PC-9 (cell line): Measurements from ENCODE around the gene ASIC5. TPM values are rescaled to one million over a fixed set of nuclear protein-coding genes. Genes with fewer than 3 reads are reported as not detected.

ENCODE experiments used
- BruUV-seq: library from RNA; stranded (reverse); fragments of 400-500 nt; replicated peaks from 2 replicates; lab custom pipeline; 2021; lab: Mats Ljungman, UMichigan
- CTCF ChIA-PET: fragments of 300-600 bp; sonication (Branson Sonifier 250); formaldehyde crosslinking; loops from one replicate; lab custom pipeline; 2022; ENCODE audit warnings: antibody characterized with exemption; lab: Charles Lee
- POLR2A ChIA-PET: fragments of 300-600 bp; sonication (Branson Sonifier 250); formaldehyde crosslinking; loops from one replicate; lab custom pipeline; 2022; ENCODE audit warnings: antibody characterized with exemption; ENCODE audit not compliant: unreplicated experiment; lab: Charles Lee
- DNase-seq, 2 experiments: peaks; one replicate each; pipeline versions ENCODE4 v3.0.0 to v3.0.0-alpha.2; 2015 to 2022; ENCODE audit warnings: mixed read lengths in 1 of 2
- H2AFZ ChIP-seq: fragments of 200-600 bp; sonication (generic); 2 replicates; pipeline ENCODE4 v1.8.1; 2017; ENCODE audit warnings: antibody characterized with exemption
- H3F3A ChIP-seq: fragments of 200-600 bp; sonication (generic); 2 replicates; pipeline ENCODE4 v1.8.1; 2017; ENCODE audit warnings: antibody characterized with exemption, mild to moderate bottlenecking, low read depth; ENCODE audit not compliant: insufficient read depth
- H3K27ac ChIP-seq: fragments of 200-600 bp; sonication (generic); 2 replicates; pipeline ENCODE4 v1.6.1; 2016; ENCODE audit warnings: mixed run types
- H3K27me3 ChIP-seq: fragments of 200-600 bp; sonication (generic); 2 replicates; pipeline ENCODE4 v1.6.1; 2016; ENCODE audit warnings: low read depth, mixed run types; ENCODE audit not compliant: insufficient read depth
- H3K36me3 ChIP-seq: fragments of 200-600 bp; sonication (generic); 2 replicates; pipeline ENCODE4 v1.6.1; 2016; ENCODE audit warnings: low read depth, mixed run types
- H3K4me1 ChIP-seq: fragments of 200-600 bp; sonication (generic); replicated peaks from 2 replicates; pipeline ENCODE4 v1.6.1; 2016; ENCODE audit warnings: mixed run types; ENCODE audit not compliant: insufficient read depth
- H3K4me2 ChIP-seq: fragments of 200-600 bp; sonication (generic); 2 replicates; pipeline ENCODE4 v1.6.1; 2017; ENCODE audit warnings: mixed run types
- H3K4me3 ChIP-seq: fragments of 200-600 bp; sonication (generic); 2 replicates; pipeline ENCODE4 v1.6.1; 2016; ENCODE audit warnings: mixed run types
- H3K79me2 ChIP-seq: fragments of 200-600 bp; sonication (generic); 2 replicates; pipeline ENCODE4 v1.6.1; 2017; ENCODE audit warnings: low read depth, mixed run types
- H3K9me2 ChIP-seq: fragments of 200-600 bp; sonication (generic); 2 replicates; pipeline ENCODE4 v1.8.1; 2017; ENCODE audit warnings: mild to moderate bottlenecking; ENCODE audit not compliant: insufficient read depth
- H3K9me3 ChIP-seq: fragments of 200-600 bp; sonication (generic); 2 replicates; pipeline ENCODE4 v1.8.1; 2016; ENCODE audit warnings: low read depth; ENCODE audit not compliant: insufficient read depth
- H4K20me1 ChIP-seq: fragments of 200-600 bp; sonication (generic); 2 replicates; pipeline ENCODE4 v1.8.1; 2017; ENCODE audit not compliant: insufficient read depth
- EZH2 ChIP-seq: fragments of 200-600 bp; sonication (generic); IDR thresholded peaks from 2 replicates; pipeline ENCODE4 v1.8.0; 2017; ENCODE audit warnings: antibody characterized with exemption, low read depth
- intact Hi-C: fragments of 100-400 bp; cut with micrococcal nuclease; formaldehyde crosslinking; loops from one replicate; pipeline ENCODE4 v1.10.0; 2022; ENCODE audit not compliant: unreplicated experiment
- total RNA-seq: library from RNA; stranded (reverse); gene quantifications from 2 replicates; pipeline ENCODE4 v1.2.3, GENCODE V29; 2021
- TF ChIP-seq, protein P1 (sequence below): fragments of 200-600 bp; sonication (generic); conservative IDR thresholded peaks from 2 replicates; pipeline ENCODE4 v1.6.1; 2017; ENCODE audit warnings: mixed run types, antibody characterized with exemption, mild to moderate bottlenecking, moderate library complexity

Gene ASIC5
- total RNA-seq, 1 experiment from 2014 or later, result not detected

GRCh38 chr4:155795991-155796390 lies 70.1 kb downstream of the ASIC5 start:
- no peak for TF ChIP-seq EZH2
- TF ChIP-seq, protein P1, sequence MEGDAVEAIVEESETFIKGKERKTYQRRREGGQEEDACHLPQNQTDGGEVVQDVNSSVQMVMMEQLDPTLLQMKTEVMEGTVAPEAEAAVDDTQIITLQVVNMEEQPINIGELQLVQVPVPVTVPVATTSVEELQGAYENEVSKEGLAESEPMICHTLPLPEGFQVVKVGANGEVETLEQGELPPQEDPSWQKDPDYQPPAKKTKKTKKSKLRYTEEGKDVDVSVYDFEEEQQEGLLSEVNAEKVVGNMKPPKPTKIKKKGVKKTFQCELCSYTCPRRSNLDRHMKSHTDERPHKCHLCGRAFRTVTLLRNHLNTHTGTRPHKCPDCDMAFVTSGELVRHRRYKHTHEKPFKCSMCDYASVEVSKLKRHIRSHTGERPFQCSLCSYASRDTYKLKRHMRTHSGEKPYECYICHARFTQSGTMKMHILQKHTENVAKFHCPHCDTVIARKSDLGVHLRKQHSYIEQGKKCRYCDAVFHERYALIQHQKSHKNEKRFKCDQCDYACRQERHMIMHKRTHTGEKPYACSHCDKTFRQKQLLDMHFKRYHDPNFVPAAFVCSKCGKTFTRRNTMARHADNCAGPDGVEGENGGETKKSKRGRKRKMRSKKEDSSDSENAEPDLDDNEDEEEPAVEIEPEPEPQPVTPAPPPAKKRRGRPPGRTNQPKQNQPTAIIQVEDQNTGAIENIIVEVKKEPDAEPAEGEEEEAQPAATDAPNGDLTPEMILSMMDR, result peak; percentile 34; the same call in 1 of the 2 replicates
- Histone ChIP-seq H3F3A (no peaks in the 10 kb centered on the region), H3K9me3 (no peaks in the 10 kb centered on the region), H2AFZ (no peak overlapping the region), H3K27ac (no peak overlapping the region), H3K4me2 (no peak overlapping the region), H3K27me3 (no peaks in the 10 kb centered on the region), H3K9me2 (no peaks in the 10 kb centered on the region), H3K4me1 (no peaks in the 10 kb centered on the region), H3K4me3 (no peak overlapping the region), H3K79me2 (no peaks in the 10 kb centered on the region), H3K36me3 (no peaks in the 10 kb centered on the region), H4K20me1 (no peaks in the 10 kb centered on the region)
- CTCF ChIA-PET, result no interaction called here
- POLR2A ChIA-PET, result no interaction called here
- no peak for DNase-seq
- no TSS peak for BruUV-seq
- intact Hi-C loops, result no loop called here

- Histone ChIP-seq H3K4me2 (no peak overlapping the region), H3K36me3 (no peaks in the 10 kb centered on the region), H3K9me2 (no peaks in the 10 kb centered on the region), H3K9me3 (no peaks in the 10 kb centered on the region), H3K4me1 (no peaks in the 10 kb centered on the region), H3K4me3 (no peak overlapping the region), H2AFZ (no peak overlapping the region), H3K27me3 (no peaks in the 10 kb centered on the region), H3F3A (no peaks in the 10 kb centered on the region), H4K20me1 (no peaks in the 10 kb centered on the region), H3K79me2 (no peaks in the 10 kb centered on the region), H3K27ac (no peak overlapping the region)
- POLR2A ChIA-PET, result interaction anchor here (0.5 kb wide), 1 partner anchor 1181 kb away, joined by 6 read pairs; no protein-coding TSS in a partner anchor
- no TSS peak for BruUV-seq
- no peak for DNase-seq
- CTCF ChIA-PET, result no interaction called here
- no peak for TF ChIP-seq EZH2
- TF ChIP-seq, protein P1, result no peak
- intact Hi-C loops, result no loop called here
Measured at GRCh38 chr4:155794589-155795236, 71.4 kb downstream of the ASIC5 start.

- TF ChIP-seq, protein P1, result no peak
- no peak for TF ChIP-seq EZH2
- POLR2A ChIA-PET, result no interaction called here
- no peak overlapping the region for H3K4me2 ChIP-seq
- intact Hi-C loops, result loop anchor here (5.0 kb wide), 1 partner anchor 983 kb away; no protein-coding TSS in a partner anchor
- no peaks in the 10 kb centered on the region for H3K4me1 ChIP-seq
- H3F3A ChIP-seq, result no peaks in the 10 kb centered on the region
- H4K20me1 ChIP-seq, result no peaks in the 10 kb centered on the region
- no peaks in the 10 kb centered on the region for H3K79me2 ChIP-seq
- no peaks in the 10 kb centered on the region for H3K27me3 ChIP-seq
- CTCF ChIA-PET, result no interaction called here
- no peak overlapping the region for H3K27ac ChIP-seq
- BruUV-seq, result no TSS peak
- no peak for DNase-seq
- H3K9me2 ChIP-seq, result no peaks in the 10 kb centered on the region
- no peak overlapping the region for H2AFZ ChIP-seq
- no peaks in the 10 kb centered on the region for H3K36me3 ChIP-seq
- no peaks in the 10 kb centered on the region for H3K9me3 ChIP-seq
- no peak overlapping the region for H3K4me3 ChIP-seq
Measured at GRCh38 chr4:155789982-155790381, 76.1 kb downstream of the ASIC5 start.
